ENCODE measurements around the gene CIITA. TPM values are rescaled to one million over a fixed set of nuclear protein-coding genes. Genes with fewer than 3 reads are reported as not detected.

The CIITA gene
- total and polyA plus RNA-seq, 10 of the 15 experiments (the other 5 are each of a cell fraction or from before 2014, with no cell fraction given) = 11.5 to 145 (median 49.7) TPM

DNA sequence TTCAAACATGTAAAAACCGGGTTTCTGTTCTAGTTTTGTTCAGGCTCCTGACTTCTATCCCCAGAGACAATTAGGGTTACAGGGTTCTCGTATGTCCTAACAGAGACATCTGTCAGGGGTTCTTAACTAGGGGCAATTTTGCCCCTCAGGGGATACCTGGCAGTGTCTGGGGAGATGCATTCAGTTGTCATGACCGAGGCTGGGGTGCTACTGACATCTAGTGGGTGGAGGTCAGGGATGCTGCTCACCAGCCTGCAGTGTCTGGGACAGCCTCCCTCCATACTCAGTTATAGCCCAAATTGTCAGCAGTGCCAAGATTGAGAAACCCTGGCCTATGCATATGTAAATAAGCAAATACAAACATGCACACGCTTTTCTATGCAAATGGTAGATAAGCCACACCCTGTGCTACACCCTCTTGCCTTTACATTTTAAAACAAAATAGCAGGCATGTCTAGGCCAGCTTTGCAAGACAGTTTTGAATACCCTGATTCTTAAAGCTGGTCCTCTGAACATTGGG lies 104.8 kb downstream of the CIITA start (continued):
- TF ChIP-seq, protein P1, sequence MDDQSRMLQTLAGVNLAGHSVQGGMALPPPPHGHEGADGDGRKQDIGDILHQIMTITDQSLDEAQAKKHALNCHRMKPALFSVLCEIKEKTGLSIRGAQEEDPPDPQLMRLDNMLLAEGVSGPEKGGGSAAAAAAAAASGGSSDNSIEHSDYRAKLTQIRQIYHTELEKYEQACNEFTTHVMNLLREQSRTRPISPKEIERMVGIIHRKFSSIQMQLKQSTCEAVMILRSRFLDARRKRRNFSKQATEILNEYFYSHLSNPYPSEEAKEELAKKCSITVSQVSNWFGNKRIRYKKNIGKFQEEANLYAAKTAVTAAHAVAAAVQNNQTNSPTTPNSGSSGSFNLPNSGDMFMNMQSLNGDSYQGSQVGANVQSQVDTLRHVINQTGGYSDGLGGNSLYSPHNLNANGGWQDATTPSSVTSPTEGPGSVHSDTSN (IDR thresholded peaks at IDR 0.05; ENCODE audit: insufficient replicate concordance, low read depth, low read length) = no peak
- TF ChIP-seq KDM1A (IDR thresholded peaks at IDR 0.05; ENCODE audit: borderline replicate concordance) = no peak
- TF ChIP-seq BHLHE40 (IDR thresholded peaks at IDR 0.05; ENCODE audit: borderline replicate concordance in 1 of 2, low read depth in 2 of 2, low read length in 1 of 2) = 0 out of 4 replicates have a peak, but pooled peaks of 1 of the 2 experiments have one; percentile 26
- no peak for TF ChIP-seq POLR2A (IDR thresholded peaks at IDR 0.05; ENCODE audit: low read depth, low read length)
- TF ChIP-seq NBN (IDR thresholded peaks at IDR 0.05) = 0 out of 2 replicates have a peak, but pooled peaks have one; percentile 37
- no peak for TF ChIP-seq PML (IDR thresholded peaks at IDR 0.05; ENCODE audit: low read length)
- no peak for TF ChIP-seq CREM (IDR thresholded peaks at IDR 0.05; ENCODE audit: low read depth)
- no peak for TF ChIP-seq RBBP5 (conservative IDR thresholded peaks at IDR 0.05)
- no peak for TF ChIP-seq ZNF217 (IDR thresholded peaks at IDR 0.05)
- no peak for TF ChIP-seq ESRRA (IDR thresholded peaks at IDR 0.05; ENCODE audit: low read length)
- no peak for TF ChIP-seq ZNF622 (IDR thresholded peaks at IDR 0.05)
- TF ChIP-seq, protein P2, sequence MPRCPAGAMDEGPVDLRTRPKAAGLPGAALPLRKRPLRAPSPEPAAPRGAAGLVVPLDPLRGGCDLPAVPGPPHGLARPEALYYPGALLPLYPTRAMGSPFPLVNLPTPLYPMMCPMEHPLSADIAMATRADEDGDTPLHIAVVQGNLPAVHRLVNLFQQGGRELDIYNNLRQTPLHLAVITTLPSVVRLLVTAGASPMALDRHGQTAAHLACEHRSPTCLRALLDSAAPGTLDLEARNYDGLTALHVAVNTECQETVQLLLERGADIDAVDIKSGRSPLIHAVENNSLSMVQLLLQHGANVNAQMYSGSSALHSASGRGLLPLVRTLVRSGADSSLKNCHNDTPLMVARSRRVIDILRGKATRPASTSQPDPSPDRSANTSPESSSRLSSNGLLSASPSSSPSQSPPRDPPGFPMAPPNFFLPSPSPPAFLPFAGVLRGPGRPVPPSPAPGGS (IDR thresholded peaks at IDR 0.05; ENCODE audit: borderline replicate concordance, insufficient read depth, low read depth, low read length, poor library complexity, severe bottlenecking) = no peak
- no peak for TF ChIP-seq SUPT20H (IDR thresholded peaks at IDR 0.05; ENCODE audit: borderline replicate concordance, control insufficient read depth, low read depth, low read length)
- TF ChIP-seq IRF4 (IDR thresholded peaks at IDR 0.05; ENCODE audit: low read depth, low read length) = peak; percentile 34; the same call in 1 of the 2 replicates
- peak; percentile 43; the same call in 1 of the 2 replicates for TF ChIP-seq MXI1 (IDR thresholded peaks at IDR 0.05; ENCODE audit: low read depth, low read length)
- no peak for TF ChIP-seq TAF1 (IDR thresholded peaks at IDR 0.05; ENCODE audit: borderline replicate concordance, low read depth, low read length)
- TF ChIP-seq, protein P3, sequence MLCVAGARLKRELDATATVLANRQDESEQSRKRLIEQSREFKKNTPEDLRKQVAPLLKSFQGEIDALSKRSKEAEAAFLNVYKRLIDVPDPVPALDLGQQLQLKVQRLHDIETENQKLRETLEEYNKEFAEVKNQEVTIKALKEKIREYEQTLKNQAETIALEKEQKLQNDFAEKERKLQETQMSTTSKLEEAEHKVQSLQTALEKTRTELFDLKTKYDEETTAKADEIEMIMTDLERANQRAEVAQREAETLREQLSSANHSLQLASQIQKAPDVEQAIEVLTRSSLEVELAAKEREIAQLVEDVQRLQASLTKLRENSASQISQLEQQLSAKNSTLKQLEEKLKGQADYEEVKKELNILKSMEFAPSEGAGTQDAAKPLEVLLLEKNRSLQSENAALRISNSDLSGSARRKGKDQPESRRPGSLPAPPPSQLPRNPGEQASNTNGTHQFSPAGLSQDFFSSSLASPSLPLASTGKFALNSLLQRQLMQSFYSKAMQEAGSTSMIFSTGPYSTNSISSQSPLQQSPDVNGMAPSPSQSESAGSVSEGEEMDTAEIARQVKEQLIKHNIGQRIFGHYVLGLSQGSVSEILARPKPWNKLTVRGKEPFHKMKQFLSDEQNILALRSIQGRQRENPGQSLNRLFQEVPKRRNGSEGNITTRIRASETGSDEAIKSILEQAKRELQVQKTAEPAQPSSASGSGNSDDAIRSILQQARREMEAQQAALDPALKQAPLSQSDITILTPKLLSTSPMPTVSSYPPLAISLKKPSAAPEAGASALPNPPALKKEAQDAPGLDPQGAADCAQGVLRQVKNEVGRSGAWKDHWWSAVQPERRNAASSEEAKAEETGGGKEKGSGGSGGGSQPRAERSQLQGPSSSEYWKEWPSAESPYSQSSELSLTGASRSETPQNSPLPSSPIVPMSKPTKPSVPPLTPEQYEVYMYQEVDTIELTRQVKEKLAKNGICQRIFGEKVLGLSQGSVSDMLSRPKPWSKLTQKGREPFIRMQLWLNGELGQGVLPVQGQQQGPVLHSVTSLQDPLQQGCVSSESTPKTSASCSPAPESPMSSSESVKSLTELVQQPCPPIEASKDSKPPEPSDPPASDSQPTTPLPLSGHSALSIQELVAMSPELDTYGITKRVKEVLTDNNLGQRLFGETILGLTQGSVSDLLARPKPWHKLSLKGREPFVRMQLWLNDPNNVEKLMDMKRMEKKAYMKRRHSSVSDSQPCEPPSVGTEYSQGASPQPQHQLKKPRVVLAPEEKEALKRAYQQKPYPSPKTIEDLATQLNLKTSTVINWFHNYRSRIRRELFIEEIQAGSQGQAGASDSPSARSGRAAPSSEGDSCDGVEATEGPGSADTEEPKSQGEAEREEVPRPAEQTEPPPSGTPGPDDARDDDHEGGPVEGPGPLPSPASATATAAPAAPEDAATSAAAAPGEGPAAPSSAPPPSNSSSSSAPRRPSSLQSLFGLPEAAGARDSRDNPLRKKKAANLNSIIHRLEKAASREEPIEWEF (IDR thresholded peaks at IDR 0.05; ENCODE audit: insufficient replicate concordance, low read depth, low read length) = peak; percentile 87
- TF ChIP-seq CBX5 (IDR thresholded peaks at IDR 0.05; ENCODE audit: low read depth) = no peak
- no peak for TF ChIP-seq FOXM1 (IDR thresholded peaks at IDR 0.05; ENCODE audit: low read depth, low read length)
- TF ChIP-seq, protein P4, sequence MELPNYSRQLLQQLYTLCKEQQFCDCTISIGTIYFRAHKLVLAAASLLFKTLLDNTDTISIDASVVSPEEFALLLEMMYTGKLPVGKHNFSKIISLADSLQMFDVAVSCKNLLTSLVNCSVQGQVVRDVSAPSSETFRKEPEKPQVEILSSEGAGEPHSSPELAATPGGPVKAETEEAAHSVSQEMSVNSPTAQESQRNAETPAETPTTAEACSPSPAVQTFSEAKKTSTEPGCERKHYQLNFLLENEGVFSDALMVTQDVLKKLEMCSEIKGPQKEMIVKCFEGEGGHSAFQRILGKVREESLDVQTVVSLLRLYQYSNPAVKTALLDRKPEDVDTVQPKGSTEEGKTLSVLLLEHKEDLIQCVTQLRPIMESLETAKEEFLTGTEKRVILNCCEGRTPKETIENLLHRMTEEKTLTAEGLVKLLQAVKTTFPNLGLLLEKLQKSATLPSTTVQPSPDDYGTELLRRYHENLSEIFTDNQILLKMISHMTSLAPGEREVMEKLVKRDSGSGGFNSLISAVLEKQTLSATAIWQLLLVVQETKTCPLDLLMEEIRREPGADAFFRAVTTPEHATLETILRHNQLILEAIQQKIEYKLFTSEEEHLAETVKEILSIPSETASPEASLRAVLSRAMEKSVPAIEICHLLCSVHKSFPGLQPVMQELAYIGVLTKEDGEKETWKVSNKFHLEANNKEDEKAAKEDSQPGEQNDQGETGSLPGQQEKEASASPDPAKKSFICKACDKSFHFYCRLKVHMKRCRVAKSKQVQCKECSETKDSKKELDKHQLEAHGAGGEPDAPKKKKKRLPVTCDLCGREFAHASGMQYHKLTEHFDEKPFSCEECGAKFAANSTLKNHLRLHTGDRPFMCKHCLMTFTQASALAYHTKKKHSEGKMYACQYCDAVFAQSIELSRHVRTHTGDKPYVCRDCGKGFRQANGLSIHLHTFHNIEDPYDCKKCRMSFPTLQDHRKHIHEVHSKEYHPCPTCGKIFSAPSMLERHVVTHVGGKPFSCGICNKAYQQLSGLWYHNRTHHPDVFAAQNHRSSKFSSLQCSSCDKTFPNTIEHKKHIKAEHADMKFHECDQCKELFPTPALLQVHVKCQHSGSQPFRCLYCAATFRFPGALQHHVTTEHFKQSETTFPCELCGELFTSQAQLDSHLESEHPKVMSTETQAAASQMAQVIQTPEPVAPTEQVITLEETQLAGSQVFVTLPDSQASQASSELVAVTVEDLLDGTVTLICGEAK (IDR thresholded peaks at IDR 0.05; ENCODE audit: borderline replicate concordance) = no peak
